Gastroesophageal sphincter (tissue), 3 donors: Measurements from ENCODE around the gene NHLRC2.

Experiments
- CTCF ChIP-seq, 4 experiments: fragments of 200-600 bp in 2 of 4; fragments of 450-650 bp in 2 of 4; sonication (generic) in 1 of 4; IDR thresholded peaks; one replicate each; pipeline ENCODE4 v1.5.1; 2017 to 2019; ENCODE audit warnings: antibody characterized with exemption in 4 of 4, mild to moderate bottlenecking in 2 of 4, moderate library complexity in 2 of 4
- EP300 ChIP-seq: sonication (generic); formaldehyde crosslinking; IDR thresholded peaks from one replicate; pipeline ENCODE4 v1.6.1; 2017; ENCODE audit warnings: antibody characterized with exemption, mild to moderate bottlenecking

GRCh38 chr10:113825791-113826190 is 28.7 kb upstream of the NHLRC2 start:
- TF ChIP-seq CTCF (IDR thresholded peaks at IDR 0.05) (no peak), EP300 (no peak)
